PC-3 (cell line): Measurements from ENCODE around the gene TCEANC2.

ENCODE experiments used
- CTCF ChIP-seq: fragments of 300-600 bp; sonication (generic); conservative IDR thresholded peaks from 2 replicates; pipeline ENCODE4 v1.5.1; 2017; ENCODE audit warnings: antibody characterized with exemption, low read depth, mild to moderate bottlenecking, low read length
- EZH2phosphoT487 ChIP-seq: fragments of 300-600 bp; sonication (generic); IDR thresholded peaks from 2 replicates; pipeline ENCODE4 v1.6.1; 2018; ENCODE audit warnings: mild to moderate bottlenecking, antibody characterized with exemption, low read length, borderline replicate concordance

GRCh38 chr1:54052431-54052933 is 926 bp upstream of the TCEANC2 start:
- TF ChIP-seq CTCF = no peak
- no peak for TF ChIP-seq EZH2phosphoT487
